NCI-H1092 (cell line): ENCODE results near the gene MROH8.
"Not testable (repeated sequence)": the region's sequence is repeated elsewhere in the genome, so short reads cannot be mapped to it uniquely, and the experiment has no call there.

Experiments
- DNase-seq: peaks from one replicate; lab custom pipeline; 2025; lab: John Stamatoyannopoulos, UW

The MROH8 gene

DNA sequence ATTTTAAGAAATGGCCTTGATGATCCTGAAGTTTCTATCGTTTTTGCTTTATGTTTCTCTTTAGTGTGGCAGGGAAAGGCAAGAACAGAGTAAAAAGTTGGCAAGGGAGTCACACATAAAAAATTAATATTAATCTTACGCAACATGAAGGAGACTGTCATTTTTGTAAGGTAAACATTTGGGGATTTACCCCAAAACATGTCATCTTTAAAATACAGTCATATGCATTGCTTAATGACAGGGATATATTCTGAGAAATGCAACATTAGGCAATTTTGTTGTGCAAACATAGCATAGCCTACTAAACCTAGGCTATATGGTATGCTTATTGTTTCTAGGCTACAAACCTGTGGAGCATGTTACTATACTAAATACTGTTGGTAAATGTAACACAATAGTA, 88.9 kb downstream of the MROH8 start:
- no peak for DNase-seq

DNA sequence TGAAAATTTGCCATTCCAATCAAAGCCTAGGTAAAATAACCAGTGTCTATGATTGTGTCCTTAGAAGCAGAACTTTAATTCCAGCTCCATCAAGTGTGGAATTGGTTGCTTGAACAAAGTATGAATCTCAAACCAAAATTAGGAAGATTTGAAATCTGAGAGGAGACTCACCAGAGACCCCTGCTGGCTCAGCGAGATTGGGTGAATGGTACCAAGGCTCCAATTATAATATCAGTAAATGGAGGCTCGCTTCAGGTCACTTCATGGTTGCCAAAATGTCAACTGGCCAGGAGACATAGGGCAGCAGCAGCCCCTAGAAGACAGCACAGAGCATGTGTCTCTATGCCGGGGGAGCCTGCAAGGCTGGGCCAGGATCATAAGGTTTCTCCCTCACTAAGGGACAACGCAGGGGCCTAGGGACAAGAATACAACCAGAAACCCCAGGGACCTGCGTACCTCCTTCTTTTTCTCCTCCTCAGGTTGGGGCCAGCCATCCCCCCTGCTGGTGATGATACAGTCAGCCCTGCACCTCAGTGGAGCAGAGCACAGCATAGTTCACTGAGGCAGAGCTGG, 97.5 kb downstream of the MROH8 start:
- DNase-seq: no peak

DNA sequence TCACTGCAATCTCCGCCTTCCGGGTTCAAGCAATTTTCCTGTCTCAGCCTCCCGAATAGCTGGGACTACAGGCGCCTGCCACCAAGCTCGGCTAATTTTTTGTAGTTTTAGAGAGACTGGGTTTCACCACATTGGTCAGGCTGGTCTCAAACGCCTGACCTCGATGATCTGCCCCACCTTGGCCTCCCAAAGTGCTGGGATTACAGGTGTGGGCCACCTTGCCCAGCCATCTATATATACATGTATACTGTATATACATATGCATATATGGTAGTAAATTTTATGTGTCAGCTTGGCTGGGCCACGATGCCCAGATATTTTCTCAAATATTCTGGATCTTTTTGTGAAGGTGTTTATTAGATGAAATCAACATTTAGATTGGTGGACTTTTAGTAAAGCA, 102.3 kb downstream of the MROH8 start:
- no peak for DNase-seq

DNA sequence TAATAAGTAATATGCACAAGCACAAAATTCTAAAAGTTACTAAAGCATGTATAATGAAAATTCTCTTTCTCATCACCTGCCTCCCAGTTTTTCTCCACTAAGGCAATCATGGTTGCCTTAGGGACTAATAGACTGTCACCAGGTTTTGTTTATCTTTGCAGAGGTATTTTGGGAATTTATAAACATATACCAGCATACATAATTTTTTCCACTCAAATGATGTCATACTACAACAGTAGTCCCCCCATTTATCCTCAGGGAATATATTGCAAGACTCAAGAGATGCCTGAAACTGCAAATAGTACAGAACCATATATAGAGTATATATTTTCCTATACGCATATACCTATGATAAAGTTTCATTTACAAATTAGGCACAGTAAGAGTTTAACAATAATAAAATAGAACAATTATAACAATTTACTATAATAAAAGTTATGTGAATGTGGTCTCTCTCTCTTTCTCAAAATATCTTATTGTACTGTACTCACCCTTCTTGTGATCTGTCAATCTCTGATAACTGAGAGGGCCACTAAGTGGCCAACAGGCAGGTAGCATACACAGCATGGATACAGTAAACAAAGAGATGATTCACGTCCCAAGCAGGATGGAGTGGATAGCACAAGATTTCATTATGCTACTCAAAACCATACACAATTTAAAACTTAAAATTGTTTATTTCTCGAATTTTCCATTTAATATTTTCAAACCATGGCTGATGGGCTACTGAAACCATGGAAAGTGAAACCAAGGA, 103.2 kb downstream of the MROH8 start:
- DNase-seq: no peak

DNA sequence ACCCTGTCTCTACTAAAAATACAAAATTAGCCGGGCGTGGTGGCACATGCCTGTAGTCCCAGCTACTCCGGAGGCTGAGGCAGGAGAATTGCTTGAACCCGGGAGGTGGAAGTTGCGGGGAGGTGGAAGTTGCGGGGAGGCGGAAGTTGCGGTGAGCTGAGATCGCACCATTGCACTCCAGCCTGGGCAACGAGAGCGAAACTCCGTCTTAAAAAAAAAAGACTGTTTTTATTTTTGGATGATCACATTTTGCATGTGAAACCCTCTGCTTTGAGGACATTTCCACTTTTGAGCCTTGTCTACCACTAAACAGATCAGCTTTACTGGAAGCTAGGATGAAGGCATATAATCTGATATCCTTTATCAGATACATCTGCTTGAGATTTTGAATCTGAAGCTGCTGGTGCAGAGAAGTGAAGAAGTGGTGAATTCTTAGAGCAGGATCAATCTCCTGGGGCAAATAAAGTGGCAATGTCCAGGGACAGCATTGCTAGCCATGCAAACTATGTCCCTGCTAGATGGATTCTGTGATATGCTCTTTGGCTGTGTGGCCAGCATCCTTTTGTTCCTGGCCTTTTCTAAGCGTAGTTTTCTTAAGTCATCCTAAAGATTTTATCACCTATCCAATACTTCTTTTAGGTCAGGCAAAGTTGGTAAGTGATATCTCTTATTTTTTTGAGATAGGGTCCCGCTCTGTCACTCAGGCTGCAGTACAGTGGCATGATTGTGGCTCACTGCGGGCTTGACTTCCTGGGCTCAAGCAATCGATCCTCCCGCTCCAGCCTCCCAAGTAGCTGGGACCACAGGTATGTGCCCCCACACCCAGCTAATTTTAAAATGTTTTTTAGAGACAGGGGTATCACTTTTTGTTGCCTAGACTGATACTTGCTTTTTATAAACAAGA, 106.8 kb downstream of the MROH8 start:
- no peak for DNase-seq

DNA sequence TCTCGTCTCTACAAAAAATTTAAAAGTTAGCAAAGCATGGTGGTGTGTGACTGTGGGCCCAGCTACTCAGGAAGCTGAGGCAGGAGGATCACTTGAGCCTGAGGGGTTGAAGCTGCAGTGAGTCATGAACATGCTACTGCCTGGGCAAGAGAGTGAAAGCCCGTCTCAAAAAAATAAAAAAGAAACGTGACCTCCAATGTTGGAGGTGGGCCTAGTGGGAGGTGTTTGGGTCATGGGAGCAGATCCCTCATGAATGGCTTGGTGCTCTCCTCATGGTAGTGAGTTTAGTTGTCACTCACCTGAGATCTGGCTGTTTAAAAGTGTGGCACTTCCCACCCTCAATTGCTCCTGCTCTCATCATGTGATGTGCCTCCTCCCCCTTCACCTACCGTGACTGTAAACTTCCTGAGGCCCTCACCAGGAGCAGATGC, 107.9 kb downstream of the MROH8 start:
- no peak for DNase-seq

DNA sequence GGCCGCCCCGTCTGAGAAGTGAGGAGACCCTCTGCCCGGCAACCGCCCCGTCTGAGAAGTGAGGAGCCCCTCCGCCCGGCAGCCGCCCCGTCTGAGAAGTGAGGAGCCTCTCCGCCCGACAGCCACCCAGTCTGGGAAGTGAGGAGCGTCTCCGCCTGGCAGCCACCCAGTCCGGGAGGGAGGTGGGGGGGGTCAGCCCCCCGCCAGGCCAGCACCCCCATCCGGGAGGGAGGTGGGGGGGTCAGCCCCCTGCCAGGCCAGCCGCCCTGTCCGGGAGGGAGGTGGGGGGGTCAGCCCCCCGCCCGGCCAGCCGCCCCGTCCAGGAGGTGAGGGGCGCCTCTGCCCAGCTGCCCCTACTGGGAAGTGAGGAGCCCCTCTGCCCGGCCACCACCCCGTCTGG, 109.8 kb downstream of the MROH8 start:
- DNase-seq: not testable (repeated sequence)

DNA sequence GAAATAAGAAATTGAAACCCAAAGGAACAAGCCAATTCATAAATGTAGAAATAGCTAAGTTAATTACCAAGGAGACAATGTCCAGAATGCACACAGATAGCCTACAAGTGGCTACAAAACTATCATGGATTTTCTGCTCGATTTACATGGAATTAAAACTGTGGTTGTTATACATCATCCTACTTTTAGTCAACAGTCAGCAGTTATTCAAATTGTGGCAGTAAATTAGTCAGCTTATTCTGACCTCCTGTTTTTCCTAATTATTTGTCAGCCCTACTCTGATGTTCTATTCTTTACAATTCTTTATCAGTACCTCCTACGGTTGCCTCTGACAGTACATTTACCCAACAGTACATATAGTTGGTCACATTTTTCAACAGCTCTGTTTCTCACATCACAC, 113.2 kb downstream of the MROH8 start:
- DNase-seq: no peak

DNA sequence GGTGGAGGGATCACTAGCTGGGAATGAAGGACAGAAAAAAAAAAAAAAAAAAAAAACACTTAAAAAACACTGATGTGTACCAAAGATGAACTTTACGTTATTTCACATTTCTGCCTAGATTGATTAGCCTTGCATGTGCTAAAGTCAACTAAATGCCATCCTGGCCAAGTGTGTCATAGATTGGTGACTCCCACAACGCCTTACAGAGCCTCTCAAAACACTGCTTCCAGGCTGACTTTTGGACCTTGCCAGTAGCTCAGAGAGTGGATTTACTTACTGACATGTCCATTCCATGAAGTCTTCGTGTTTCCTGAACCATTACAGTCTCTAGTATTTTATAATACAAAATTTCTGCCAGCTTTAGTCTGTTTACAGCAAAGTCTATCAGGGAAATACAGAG, 124.1 kb downstream of the MROH8 start:
- DNase-seq: no peak

DNA sequence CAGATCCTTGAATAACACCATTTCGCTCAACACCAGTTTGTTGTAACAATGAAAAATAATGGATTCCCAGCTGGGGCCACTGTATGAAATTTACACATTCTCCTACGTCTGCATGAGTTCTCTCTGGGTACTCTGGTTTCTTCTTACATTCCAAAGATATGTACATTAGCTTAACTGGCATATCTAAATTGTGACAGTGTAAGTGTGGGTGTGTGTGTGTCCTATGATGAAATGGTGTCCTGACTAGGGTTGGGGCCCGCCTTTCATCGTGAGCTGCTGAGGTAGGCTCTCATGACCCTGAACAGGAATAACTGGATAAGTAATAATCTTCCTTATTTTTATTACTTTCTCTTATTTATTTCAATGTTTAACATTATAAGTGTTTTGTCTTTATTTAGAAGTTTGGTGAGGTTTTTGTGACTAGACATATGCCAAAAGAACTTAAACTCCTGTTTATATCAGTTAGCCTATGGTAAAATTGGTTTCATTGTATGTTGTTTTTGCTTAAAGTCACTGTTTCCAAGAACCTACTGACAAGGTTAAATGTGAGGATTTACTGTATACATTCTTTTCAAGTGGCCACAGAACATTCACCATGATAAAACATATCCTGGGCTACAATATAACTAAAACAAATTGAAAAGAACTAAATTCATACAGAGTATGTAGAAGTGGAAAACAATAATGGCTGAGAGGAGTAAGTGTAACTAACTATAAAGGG, 126.0 kb downstream of the MROH8 start:
- DNase-seq: no peak
